Measurements from ENCODE around the gene GNB4.

DNA sequence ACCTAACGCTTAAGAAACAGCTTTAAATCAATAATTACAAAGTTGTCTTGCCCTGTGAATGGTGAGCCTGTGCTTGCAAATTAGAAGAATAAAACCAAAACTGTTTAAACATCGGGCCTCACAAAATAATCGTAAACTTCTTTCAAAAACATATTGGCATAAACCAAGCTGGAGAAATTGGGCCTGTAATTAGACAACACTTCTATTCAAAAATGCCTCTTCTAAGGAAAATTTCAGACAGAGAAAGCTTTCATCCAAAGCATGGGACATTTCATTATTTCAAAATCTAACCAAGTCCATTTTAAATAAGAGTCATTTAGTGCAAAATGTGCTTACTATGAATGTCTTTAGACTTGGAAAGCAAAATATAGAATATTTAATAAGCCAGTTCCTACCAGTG lies 35.5 kb upstream of the GNB4 start:
- TF ChIP-seq RBM22 (IDR thresholded peaks at IDR 0.05; ENCODE audit: low read depth, low read length, poor library complexity, severe bottlenecking) (no peak), EP300 (IDR thresholded peaks at IDR 0.05; ENCODE audit: low read length) (no peak), YY1 (IDR thresholded peaks at IDR 0.05; ENCODE audit: borderline replicate concordance in 1 of 3, control insufficient read depth in 1 of 3, extremely low read depth in 1 of 3, insufficient read depth in 3 of 3, insufficient read length in 1 of 3, insufficient replicate concordance in 2 of 3, low read depth in 1 of 3, low read length in 2 of 3) (no peak), RB1 (IDR thresholded peaks at IDR 0.05; ENCODE audit: low read depth) (no peak), TOE1 (IDR thresholded peaks at IDR 0.05; ENCODE audit: borderline replicate concordance) (no peak), TOE1 (CRISPR knock-in tag; IDR thresholded peaks at IDR 0.05; ENCODE audit: borderline replicate concordance, low read depth) (no peak), SREBF1 (IDR thresholded peaks at IDR 0.05; ENCODE audit: borderline replicate concordance, low read depth, low read length) (no peak), SIN3B (IDR thresholded peaks at IDR 0.05; ENCODE audit: low read depth) (no peak)
- TF ChIP-seq, protein P1, sequence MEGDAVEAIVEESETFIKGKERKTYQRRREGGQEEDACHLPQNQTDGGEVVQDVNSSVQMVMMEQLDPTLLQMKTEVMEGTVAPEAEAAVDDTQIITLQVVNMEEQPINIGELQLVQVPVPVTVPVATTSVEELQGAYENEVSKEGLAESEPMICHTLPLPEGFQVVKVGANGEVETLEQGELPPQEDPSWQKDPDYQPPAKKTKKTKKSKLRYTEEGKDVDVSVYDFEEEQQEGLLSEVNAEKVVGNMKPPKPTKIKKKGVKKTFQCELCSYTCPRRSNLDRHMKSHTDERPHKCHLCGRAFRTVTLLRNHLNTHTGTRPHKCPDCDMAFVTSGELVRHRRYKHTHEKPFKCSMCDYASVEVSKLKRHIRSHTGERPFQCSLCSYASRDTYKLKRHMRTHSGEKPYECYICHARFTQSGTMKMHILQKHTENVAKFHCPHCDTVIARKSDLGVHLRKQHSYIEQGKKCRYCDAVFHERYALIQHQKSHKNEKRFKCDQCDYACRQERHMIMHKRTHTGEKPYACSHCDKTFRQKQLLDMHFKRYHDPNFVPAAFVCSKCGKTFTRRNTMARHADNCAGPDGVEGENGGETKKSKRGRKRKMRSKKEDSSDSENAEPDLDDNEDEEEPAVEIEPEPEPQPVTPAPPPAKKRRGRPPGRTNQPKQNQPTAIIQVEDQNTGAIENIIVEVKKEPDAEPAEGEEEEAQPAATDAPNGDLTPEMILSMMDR (IDR thresholded peaks at IDR 0.05 in 2 of 3, conservative IDR thresholded peaks at IDR 0.05 in 1 of 3; ENCODE audit: insufficient read depth in 2 of 3, low read depth in 1 of 3, low read length in 3 of 3), result no peak
- TF ChIP-seq, protein P2, sequence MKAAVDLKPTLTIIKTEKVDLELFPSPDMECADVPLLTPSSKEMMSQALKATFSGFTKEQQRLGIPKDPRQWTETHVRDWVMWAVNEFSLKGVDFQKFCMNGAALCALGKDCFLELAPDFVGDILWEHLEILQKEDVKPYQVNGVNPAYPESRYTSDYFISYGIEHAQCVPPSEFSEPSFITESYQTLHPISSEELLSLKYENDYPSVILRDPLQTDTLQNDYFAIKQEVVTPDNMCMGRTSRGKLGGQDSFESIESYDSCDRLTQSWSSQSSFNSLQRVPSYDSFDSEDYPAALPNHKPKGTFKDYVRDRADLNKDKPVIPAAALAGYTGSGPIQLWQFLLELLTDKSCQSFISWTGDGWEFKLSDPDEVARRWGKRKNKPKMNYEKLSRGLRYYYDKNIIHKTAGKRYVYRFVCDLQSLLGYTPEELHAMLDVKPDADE (conservative IDR thresholded peaks at IDR 0.05; ENCODE audit: control insufficient read depth, low read depth, low read length), result no peak
- TF ChIP-seq, protein P3, sequence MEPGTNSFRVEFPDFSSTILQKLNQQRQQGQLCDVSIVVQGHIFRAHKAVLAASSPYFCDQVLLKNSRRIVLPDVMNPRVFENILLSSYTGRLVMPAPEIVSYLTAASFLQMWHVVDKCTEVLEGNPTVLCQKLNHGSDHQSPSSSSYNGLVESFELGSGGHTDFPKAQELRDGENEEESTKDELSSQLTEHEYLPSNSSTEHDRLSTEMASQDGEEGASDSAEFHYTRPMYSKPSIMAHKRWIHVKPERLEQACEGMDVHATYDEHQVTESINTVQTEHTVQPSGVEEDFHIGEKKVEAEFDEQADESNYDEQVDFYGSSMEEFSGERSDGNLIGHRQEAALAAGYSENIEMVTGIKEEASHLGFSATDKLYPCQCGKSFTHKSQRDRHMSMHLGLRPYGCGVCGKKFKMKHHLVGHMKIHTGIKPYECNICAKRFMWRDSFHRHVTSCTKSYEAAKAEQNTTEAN (CRISPR knock-in tag; IDR thresholded peaks at IDR 0.05), result no peak

All from K562 (cell line).